H1 (cell line): ENCODE data around the gene YWHAB. TPM values are rescaled to one million over a fixed set of nuclear protein-coding genes. Genes with fewer than 3 reads are reported as not detected.

ENCODE experiments used
- BCL11A ChIP-seq, 2 experiments: IDR thresholded peaks; one replicate each; pipeline ENCODE4 v1.6.1; 2011; ENCODE audit warnings: low read depth in 2 of 2, low read length in 2 of 2, mild to moderate bottlenecking in 2 of 2
- CBX5 ChIP-seq: fragments of 300-800, 300-1000 bp; sonication (generic); IDR thresholded peaks from 2 replicates; pipeline ENCODE4 v1.7.1; 2016; ENCODE audit warnings: antibody characterized with exemption, low read length, low read depth
- PHF8 ChIP-seq: fragments of 200-600 bp; sonication (generic); conservative IDR thresholded peaks from 2 replicates; pipeline ENCODE4 v1.7.1; 2012; ENCODE audit warnings: low read depth, mild to moderate bottlenecking, inconsistent platforms, low read length, moderate library complexity
- RNF2 ChIP-seq: fragments of 200-900, 300-1000 bp; sonication (generic); IDR thresholded peaks from 2 replicates; pipeline ENCODE4 v1.7.1; 2016; ENCODE audit warnings: borderline replicate concordance, low read depth, mild to moderate bottlenecking, antibody characterized with exemption, low read length; ENCODE audit not compliant: poor library complexity, severe bottlenecking; ENCODE audit errors: missing control alignments
- SIN3A ChIP-seq, 2 experiments: IDR thresholded peaks in 1 of 2; conservative IDR thresholded peaks in 1 of 2; 2 replicates each; pipeline ENCODE4 v1.6.1; 2011 to 2012; ENCODE audit warnings: low read length in 2 of 2, improper control_type of control experiment in 1 of 2, low read depth in 1 of 2, mild to moderate bottlenecking in 1 of 2
- ZNF274 ChIP-seq: IDR thresholded peaks from 2 replicates; pipeline ENCODE4 v1.7.0; 2012; ENCODE audit warnings: low read length, borderline replicate concordance; ENCODE audit errors: extremely low read depth
- polyA plus RNA-seq, 7 experiments: library from polyadenylated mRNA; depleted of rRNA in 3 of 7; stranded (reverse) in 5 of 7; unstranded in 2 of 7; fragments of >200 nt in 5 of 7; fragments of 200-250 nt in 2 of 7; gene quantifications; 1 replicate in 5 of 7; 2 replicates in 1 of 7; 4 replicates in 1 of 7; pipeline versions ENCODE4 v1.2.1 to v1.2.3, GENCODE V29; 2011 to 2013; ENCODE audit warnings: missing spikeins in 2 of 7, mixed read lengths in 2 of 7
- total RNA-seq: library from RNA; stranded (reverse); fragmentation: NEBNext Ultra II Directional; extraction: Animal tissue kit (Norgen Biotek cat#: 25700); gene quantifications from 2 replicates; pipeline ENCODE4 v1.2.1, GENCODE V29; 2021
- TF ChIP-seq, protein P1 (sequence below): fragments of 300-600 bp; sonication (generic); IDR thresholded peaks from 2 replicates; pipeline ENCODE4 v1.7.1; 2012; ENCODE audit warnings: low read length, moderate library complexity, mild to moderate bottlenecking, inconsistent platforms; ENCODE audit not compliant: insufficient replicate concordance
- TF ChIP-seq, protein P2 (sequence below), 3 experiments: IDR thresholded peaks; 1 replicate in 2 of 3; 2 replicates in 1 of 3; pipeline versions ENCODE4 v1.5.1 to v1.6.1; 2011; ENCODE audit warnings: low read length in 3 of 3, mild to moderate bottlenecking in 3 of 3, inconsistent platforms in 2 of 3, low read depth in 1 of 3, moderate library complexity in 1 of 3; ENCODE audit not compliant: insufficient read depth in 1 of 3; ENCODE audit errors: control extremely low read depth in 1 of 3

The YWHAB gene
- total and polyA plus RNA-seq, 2 of the 8 experiments (the other 6 are each of a cell fraction or from before 2014, with no cell fraction given), result 72.9 to 256 TPM

DNA sequence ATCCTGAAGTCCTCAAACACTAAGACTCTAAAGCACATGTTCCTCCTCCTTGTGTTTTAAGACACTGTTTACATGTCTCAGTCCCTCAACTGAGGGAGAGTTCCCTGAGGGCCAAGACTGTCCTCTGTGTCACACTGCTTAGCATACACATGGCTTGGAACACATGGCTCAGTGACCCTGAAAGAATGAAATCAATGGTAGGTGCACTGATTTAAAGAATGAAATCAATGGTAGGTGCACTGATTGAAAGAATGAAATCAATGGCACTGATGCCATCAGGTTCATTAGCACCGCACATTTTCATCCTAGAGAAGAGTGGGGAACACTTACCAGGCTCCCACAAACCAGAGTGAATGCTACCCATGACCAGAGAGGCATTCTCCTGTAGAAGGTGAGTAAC is 64.9 kb downstream of the YWHAB start (continued):
- TF ChIP-seq, protein P1, sequence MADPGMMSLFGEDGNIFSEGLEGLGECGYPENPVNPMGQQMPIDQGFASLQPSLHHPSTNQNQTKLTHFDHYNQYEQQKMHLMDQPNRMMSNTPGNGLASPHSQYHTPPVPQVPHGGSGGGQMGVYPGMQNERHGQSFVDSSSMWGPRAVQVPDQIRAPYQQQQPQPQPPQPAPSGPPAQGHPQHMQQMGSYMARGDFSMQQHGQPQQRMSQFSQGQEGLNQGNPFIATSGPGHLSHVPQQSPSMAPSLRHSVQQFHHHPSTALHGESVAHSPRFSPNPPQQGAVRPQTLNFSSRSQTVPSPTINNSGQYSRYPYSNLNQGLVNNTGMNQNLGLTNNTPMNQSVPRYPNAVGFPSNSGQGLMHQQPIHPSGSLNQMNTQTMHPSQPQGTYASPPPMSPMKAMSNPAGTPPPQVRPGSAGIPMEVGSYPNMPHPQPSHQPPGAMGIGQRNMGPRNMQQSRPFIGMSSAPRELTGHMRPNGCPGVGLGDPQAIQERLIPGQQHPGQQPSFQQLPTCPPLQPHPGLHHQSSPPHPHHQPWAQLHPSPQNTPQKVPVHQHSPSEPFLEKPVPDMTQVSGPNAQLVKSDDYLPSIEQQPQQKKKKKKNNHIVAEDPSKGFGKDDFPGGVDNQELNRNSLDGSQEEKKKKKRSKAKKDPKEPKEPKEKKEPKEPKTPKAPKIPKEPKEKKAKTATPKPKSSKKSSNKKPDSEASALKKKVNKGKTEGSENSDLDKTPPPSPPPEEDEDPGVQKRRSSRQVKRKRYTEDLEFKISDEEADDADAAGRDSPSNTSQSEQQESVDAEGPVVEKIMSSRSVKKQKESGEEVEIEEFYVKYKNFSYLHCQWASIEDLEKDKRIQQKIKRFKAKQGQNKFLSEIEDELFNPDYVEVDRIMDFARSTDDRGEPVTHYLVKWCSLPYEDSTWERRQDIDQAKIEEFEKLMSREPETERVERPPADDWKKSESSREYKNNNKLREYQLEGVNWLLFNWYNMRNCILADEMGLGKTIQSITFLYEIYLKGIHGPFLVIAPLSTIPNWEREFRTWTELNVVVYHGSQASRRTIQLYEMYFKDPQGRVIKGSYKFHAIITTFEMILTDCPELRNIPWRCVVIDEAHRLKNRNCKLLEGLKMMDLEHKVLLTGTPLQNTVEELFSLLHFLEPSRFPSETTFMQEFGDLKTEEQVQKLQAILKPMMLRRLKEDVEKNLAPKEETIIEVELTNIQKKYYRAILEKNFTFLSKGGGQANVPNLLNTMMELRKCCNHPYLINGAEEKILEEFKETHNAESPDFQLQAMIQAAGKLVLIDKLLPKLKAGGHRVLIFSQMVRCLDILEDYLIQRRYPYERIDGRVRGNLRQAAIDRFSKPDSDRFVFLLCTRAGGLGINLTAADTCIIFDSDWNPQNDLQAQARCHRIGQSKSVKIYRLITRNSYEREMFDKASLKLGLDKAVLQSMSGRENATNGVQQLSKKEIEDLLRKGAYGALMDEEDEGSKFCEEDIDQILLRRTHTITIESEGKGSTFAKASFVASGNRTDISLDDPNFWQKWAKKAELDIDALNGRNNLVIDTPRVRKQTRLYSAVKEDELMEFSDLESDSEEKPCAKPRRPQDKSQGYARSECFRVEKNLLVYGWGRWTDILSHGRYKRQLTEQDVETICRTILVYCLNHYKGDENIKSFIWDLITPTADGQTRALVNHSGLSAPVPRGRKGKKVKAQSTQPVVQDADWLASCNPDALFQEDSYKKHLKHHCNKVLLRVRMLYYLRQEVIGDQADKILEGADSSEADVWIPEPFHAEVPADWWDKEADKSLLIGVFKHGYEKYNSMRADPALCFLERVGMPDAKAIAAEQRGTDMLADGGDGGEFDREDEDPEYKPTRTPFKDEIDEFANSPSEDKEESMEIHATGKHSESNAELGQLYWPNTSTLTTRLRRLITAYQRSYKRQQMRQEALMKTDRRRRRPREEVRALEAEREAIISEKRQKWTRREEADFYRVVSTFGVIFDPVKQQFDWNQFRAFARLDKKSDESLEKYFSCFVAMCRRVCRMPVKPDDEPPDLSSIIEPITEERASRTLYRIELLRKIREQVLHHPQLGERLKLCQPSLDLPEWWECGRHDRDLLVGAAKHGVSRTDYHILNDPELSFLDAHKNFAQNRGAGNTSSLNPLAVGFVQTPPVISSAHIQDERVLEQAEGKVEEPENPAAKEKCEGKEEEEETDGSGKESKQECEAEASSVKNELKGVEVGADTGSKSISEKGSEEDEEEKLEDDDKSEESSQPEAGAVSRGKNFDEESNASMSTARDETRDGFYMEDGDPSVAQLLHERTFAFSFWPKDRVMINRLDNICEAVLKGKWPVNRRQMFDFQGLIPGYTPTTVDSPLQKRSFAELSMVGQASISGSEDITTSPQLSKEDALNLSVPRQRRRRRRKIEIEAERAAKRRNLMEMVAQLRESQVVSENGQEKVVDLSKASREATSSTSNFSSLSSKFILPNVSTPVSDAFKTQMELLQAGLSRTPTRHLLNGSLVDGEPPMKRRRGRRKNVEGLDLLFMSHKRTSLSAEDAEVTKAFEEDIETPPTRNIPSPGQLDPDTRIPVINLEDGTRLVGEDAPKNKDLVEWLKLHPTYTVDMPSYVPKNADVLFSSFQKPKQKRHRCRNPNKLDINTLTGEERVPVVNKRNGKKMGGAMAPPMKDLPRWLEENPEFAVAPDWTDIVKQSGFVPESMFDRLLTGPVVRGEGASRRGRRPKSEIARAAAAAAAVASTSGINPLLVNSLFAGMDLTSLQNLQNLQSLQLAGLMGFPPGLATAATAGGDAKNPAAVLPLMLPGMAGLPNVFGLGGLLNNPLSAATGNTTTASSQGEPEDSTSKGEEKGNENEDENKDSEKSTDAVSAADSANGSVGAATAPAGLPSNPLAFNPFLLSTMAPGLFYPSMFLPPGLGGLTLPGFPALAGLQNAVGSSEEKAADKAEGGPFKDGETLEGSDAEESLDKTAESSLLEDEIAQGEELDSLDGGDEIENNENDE, result no peak
- TF ChIP-seq PHF8 (no peak), BCL11A (IDR thresholded peaks at IDR 0.05; ENCODE audit: low read depth in 2 of 2, low read length in 2 of 2) (no peak), RNF2 (no peak), CBX5 (no peak), ZNF274 (no peak), SIN3A (conservative IDR thresholded peaks at IDR 0.05 in 1 of 2, IDR thresholded peaks at IDR 0.05 in 1 of 2; ENCODE audit: low read depth in 1 of 2, low read length in 2 of 2) (no peak)
- TF ChIP-seq, protein P2, sequence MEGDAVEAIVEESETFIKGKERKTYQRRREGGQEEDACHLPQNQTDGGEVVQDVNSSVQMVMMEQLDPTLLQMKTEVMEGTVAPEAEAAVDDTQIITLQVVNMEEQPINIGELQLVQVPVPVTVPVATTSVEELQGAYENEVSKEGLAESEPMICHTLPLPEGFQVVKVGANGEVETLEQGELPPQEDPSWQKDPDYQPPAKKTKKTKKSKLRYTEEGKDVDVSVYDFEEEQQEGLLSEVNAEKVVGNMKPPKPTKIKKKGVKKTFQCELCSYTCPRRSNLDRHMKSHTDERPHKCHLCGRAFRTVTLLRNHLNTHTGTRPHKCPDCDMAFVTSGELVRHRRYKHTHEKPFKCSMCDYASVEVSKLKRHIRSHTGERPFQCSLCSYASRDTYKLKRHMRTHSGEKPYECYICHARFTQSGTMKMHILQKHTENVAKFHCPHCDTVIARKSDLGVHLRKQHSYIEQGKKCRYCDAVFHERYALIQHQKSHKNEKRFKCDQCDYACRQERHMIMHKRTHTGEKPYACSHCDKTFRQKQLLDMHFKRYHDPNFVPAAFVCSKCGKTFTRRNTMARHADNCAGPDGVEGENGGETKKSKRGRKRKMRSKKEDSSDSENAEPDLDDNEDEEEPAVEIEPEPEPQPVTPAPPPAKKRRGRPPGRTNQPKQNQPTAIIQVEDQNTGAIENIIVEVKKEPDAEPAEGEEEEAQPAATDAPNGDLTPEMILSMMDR (IDR thresholded peaks at IDR 0.05; ENCODE audit: control extremely low read depth in 1 of 3, insufficient read depth in 1 of 3, low read depth in 1 of 3, low read length in 3 of 3), result no peak
